Astrocyte (in vitro differentiated cells and primary cell): ENCODE results near the gene DYRK3. TPM values are rescaled to one million over a fixed set of nuclear protein-coding genes. Genes with fewer than 3 reads are reported as not detected.
"Not testable (repeated sequence)": the region's sequence is repeated elsewhere in the genome, so short reads cannot be mapped to it uniquely, and the experiment has no call there.

Source experiments
- DNase-seq: peaks from one replicate; pipeline ENCODE4 v3.0.0-alpha.2; 2010; ENCODE audit warnings: low read depth
- FAIRE-seq: peaks from 2 replicates; lab custom pipeline; 2011; peaks lifted over from hg19 to GRCh38; lab: Jason Lieb, UNC
- H2AFZ ChIP-seq: 2 replicates; pipeline ENCODE4 v1.6.0; 2012; ENCODE audit warnings: low read depth, low read length, inconsistent platforms
- H3K27ac ChIP-seq: 2 replicates; pipeline ENCODE4 v1.5.1; 2011; ENCODE audit warnings: low read depth, low read length, inconsistent platforms
- H3K27me3 ChIP-seq: 2 replicates; pipeline ENCODE4 v1.6.0; 2011; ENCODE audit warnings: low read length, inconsistent platforms; ENCODE audit not compliant: insufficient read depth
- H3K36me3 ChIP-seq: 2 replicates; pipeline ENCODE4 v1.5.1; 2011; ENCODE audit warnings: low read length, inconsistent platforms; ENCODE audit not compliant: insufficient read depth
- H3K4me1 ChIP-seq: 2 replicates; pipeline ENCODE4 v1.5.1; 2011; ENCODE audit warnings: low read length, inconsistent platforms; ENCODE audit not compliant: insufficient read depth
- H3K4me2 ChIP-seq: 2 replicates; pipeline ENCODE4 v1.6.0; 2012; ENCODE audit warnings: low read length, inconsistent platforms
- H3K4me3 ChIP-seq: 2 replicates; pipeline ENCODE4 v1.5.1; 2011; ENCODE audit warnings: low read depth, mild to moderate bottlenecking, low read length, inconsistent platforms; ENCODE audit not compliant: insufficient read depth
- H3K79me2 ChIP-seq: 2 replicates; pipeline ENCODE4 v1.6.0; 2012; ENCODE audit warnings: mild to moderate bottlenecking, low read length, inconsistent platforms; ENCODE audit not compliant: insufficient read depth
- H3K9ac ChIP-seq: 2 replicates; pipeline ENCODE4 v1.6.0; 2012; ENCODE audit warnings: mild to moderate bottlenecking, low read length, inconsistent platforms
- H3K9me3 ChIP-seq: 2 replicates; pipeline ENCODE4 v1.5.1; 2012; ENCODE audit warnings: low read depth, mild to moderate bottlenecking, low read length, inconsistent platforms; ENCODE audit not compliant: insufficient read depth
- H4K20me1 ChIP-seq: 2 replicates; pipeline ENCODE4 v1.6.0; 2012; ENCODE audit warnings: low read length, inconsistent platforms; ENCODE audit not compliant: insufficient read depth
- H3K27ac Mint-ChIP-seq: one replicate; pipeline ENCODE4 v1.8.0; 2021; ENCODE audit warnings: mild to moderate bottlenecking, mixed read lengths; ENCODE audit not compliant: unreplicated experiment
- H3K27me3 Mint-ChIP-seq: one replicate; pipeline ENCODE4 v1.8.0; 2021; ENCODE audit warnings: low read depth, mixed read lengths; ENCODE audit not compliant: unreplicated experiment
- H3K36me3 Mint-ChIP-seq: one replicate; pipeline ENCODE4 v1.8.0; 2021; ENCODE audit warnings: low read depth, mixed read lengths; ENCODE audit not compliant: unreplicated experiment
- H3K4me1 Mint-ChIP-seq: one replicate; pipeline ENCODE4 v1.8.0; 2021; ENCODE audit warnings: low read depth, mixed read lengths; ENCODE audit not compliant: unreplicated experiment
- H3K4me3 Mint-ChIP-seq: one replicate; pipeline ENCODE4 v1.8.0; 2021; ENCODE audit warnings: mild to moderate bottlenecking, moderate library complexity, mixed read lengths; ENCODE audit not compliant: unreplicated experiment
- H3K9me3 Mint-ChIP-seq: one replicate; pipeline ENCODE4 v1.8.0; 2021; ENCODE audit warnings: mild to moderate bottlenecking, mixed read lengths; ENCODE audit not compliant: unreplicated experiment
- CTCF ChIP-seq: IDR thresholded peaks from 2 replicates; pipeline ENCODE4 v1.5.1; 2011; ENCODE audit warnings: low read depth, mild to moderate bottlenecking, inconsistent platforms, low read length, moderate library complexity; ENCODE audit not compliant: insufficient read depth
- EZH2 ChIP-seq: IDR thresholded peaks from 2 replicates; pipeline ENCODE4 v1.6.1; 2012; ENCODE audit warnings: mild to moderate bottlenecking, low read length, inconsistent platforms; ENCODE audit not compliant: insufficient read depth
- total RNA-seq: library from RNA; stranded (reverse); gene quantifications from 2 replicates; pipeline ENCODE4 v1.2.1, GENCODE V29; 2021

The DYRK3 gene
- total RNA-seq, 1 donor from 2014 or later, result 8.2 TPM

GRCh38 chr1:206635978-206636345, 626 bp downstream of the DYRK3 start:
- peak overlapping the region; percentile 92 for H3K4me2 ChIP-seq
- peak overlapping the region; percentile 91 for H3K27ac ChIP-seq
- peaks cover 17% of the 10 kb centered on the region for H3K4me1 Mint-ChIP-seq
- peak overlapping the region; percentile 89 for H3K9ac ChIP-seq
- no peaks in the 10 kb centered on the region for H3K27me3 Mint-ChIP-seq
- H3K36me3 ChIP-seq, result peaks cover 2% of the 10 kb centered on the region
- no peak for TF ChIP-seq EZH2
- TF ChIP-seq CTCF, result no peak
- H3K79me2 ChIP-seq, result peaks cover 9% of the 10 kb centered on the region
- no peaks in the 10 kb centered on the region for H3K9me3 ChIP-seq
- FAIRE-seq (no peak), DNase-seq (no peak)
- peaks cover 3% of the 10 kb centered on the region for H4K20me1 ChIP-seq
- peak overlapping the region; percentile 86 for H2AFZ ChIP-seq
- peaks cover 3% of the 10 kb centered on the region for H3K36me3 Mint-ChIP-seq
- peak overlapping the region; percentile 47 for H3K27ac Mint-ChIP-seq
- H3K27me3 ChIP-seq, result no peaks in the 10 kb centered on the region
- peak overlapping the region; percentile 68 for H3K4me3 ChIP-seq
- H3K9me3 Mint-ChIP-seq, result no peaks in the 10 kb centered on the region
- peak overlapping the region; percentile 93 for H3K4me3 Mint-ChIP-seq
- peaks cover 23% of the 10 kb centered on the region for H3K4me1 ChIP-seq

- peaks cover 17% of the 10 kb centered on the region for H3K4me1 Mint-ChIP-seq
- Histone ChIP-seq H3K9me3 (no peaks in the 10 kb centered on the region), H3K27me3 (no peaks in the 10 kb centered on the region), H2AFZ (no peak overlapping the region), H3K4me1 (peaks cover 23% of the 10 kb centered on the region), H3K36me3 (peaks cover 5% of the 10 kb centered on the region), H3K9ac (peak overlapping the region; percentile 89), H3K27ac (no peak overlapping the region), H4K20me1 (peaks cover 3% of the 10 kb centered on the region), H3K79me2 (peaks cover 9% of the 10 kb centered on the region), H3K4me2 (peak overlapping the region; percentile 92), H3K4me3 (peak overlapping the region; percentile 68)
- FAIRE-seq (no peak), DNase-seq (no peak)
- H3K9me3 Mint-ChIP-seq, result no peaks in the 10 kb centered on the region
- H3K27me3 Mint-ChIP-seq, result no peaks in the 10 kb centered on the region
- no peak overlapping the region for H3K27ac Mint-ChIP-seq
- peak overlapping the region; percentile 93 for H3K4me3 Mint-ChIP-seq
- no peak for TF ChIP-seq EZH2
- TF ChIP-seq CTCF, result no peak
- H3K36me3 Mint-ChIP-seq, result peaks cover 3% of the 10 kb centered on the region
Observed at GRCh38 chr1:206636671-206637070, 1.3 kb downstream of the DYRK3 start.

- peak overlapping the region; percentile 92 for H3K4me2 ChIP-seq
- DNase-seq, result no peak
- peaks cover 3% of the 10 kb centered on the region for H3K36me3 Mint-ChIP-seq
- H2AFZ ChIP-seq, result no peak overlapping the region
- H3K27me3 ChIP-seq, result no peaks in the 10 kb centered on the region
- H3K4me3 Mint-ChIP-seq, result peak overlapping the region; percentile 8
- no peaks in the 10 kb centered on the region for H3K27me3 Mint-ChIP-seq
- peaks cover 17% of the 10 kb centered on the region for H3K4me1 Mint-ChIP-seq
- no peak overlapping the region for H3K4me3 ChIP-seq
- H3K9me3 ChIP-seq, result no peaks in the 10 kb centered on the region
- peaks cover 23% of the 10 kb centered on the region for H3K4me1 ChIP-seq
- no peak overlapping the region for H3K9ac ChIP-seq
- peaks cover 3% of the 10 kb centered on the region for H4K20me1 ChIP-seq
- peaks cover 5% of the 10 kb centered on the region for H3K36me3 ChIP-seq
- H3K27ac ChIP-seq, result no peak overlapping the region
- no peak overlapping the region for H3K27ac Mint-ChIP-seq
- H3K9me3 Mint-ChIP-seq, result no peaks in the 10 kb centered on the region
- TF ChIP-seq EZH2 (no peak), CTCF (no peak)
- no peak for FAIRE-seq
- peaks cover 9% of the 10 kb centered on the region for H3K79me2 ChIP-seq
Observed at GRCh38 chr1:206637605-206638004, 2.3 kb downstream of the DYRK3 start.

GRCh38 chr1:206642074-206642473, 6.7 kb downstream of the DYRK3 start:
- not testable (repeated sequence) for H3K27me3 ChIP-seq, H3K9ac ChIP-seq, H3K27me3 Mint-ChIP-seq, H4K20me1 ChIP-seq, H3K4me1 ChIP-seq, H3K36me3 ChIP-seq, FAIRE-seq, H3K27ac Mint-ChIP-seq, H3K9me3 ChIP-seq, DNase-seq, H3K4me3 ChIP-seq, H3K4me3 Mint-ChIP-seq, H3K4me1 Mint-ChIP-seq, H3K27ac ChIP-seq, H3K9me3 Mint-ChIP-seq, H2AFZ ChIP-seq, H3K36me3 Mint-ChIP-seq, H3K79me2 ChIP-seq, H3K4me2 ChIP-seq
